Liver (tissue), 3 donors: ENCODE data around the gene DNMBP.

Source experiments
- FOXA1 ChIP-seq: IDR thresholded peaks from 2 replicates; pipeline ENCODE4 v1.6.1; 2016; ENCODE audit warnings: antibody characterized with exemption
- GABPA ChIP-seq, 2 donors: IDR thresholded peaks in 1 of 2; conservative IDR thresholded peaks in 1 of 2; 2 replicates each; pipeline ENCODE4 v1.6.1; 2016; ENCODE audit warnings: antibody characterized with exemption in 2 of 2, mild to moderate bottlenecking in 1 of 2, moderate library complexity in 1 of 2
- HNF4A ChIP-seq, 2 donors: conservative IDR thresholded peaks; 2 replicates each; pipeline ENCODE4 v1.6.1; 2016; ENCODE audit warnings: antibody characterized with exemption in 2 of 2, mild to moderate bottlenecking in 2 of 2
- HNF4G ChIP-seq: IDR thresholded peaks from 2 replicates; pipeline ENCODE4 v1.6.1; 2016; ENCODE audit warnings: antibody characterized with exemption
- JUND ChIP-seq, 2 donors: IDR thresholded peaks; 2 replicates each; pipeline ENCODE4 v1.6.1; 2016; ENCODE audit warnings: antibody characterized with exemption in 2 of 2
- MAX ChIP-seq: IDR thresholded peaks from 2 replicates; pipeline ENCODE4 v1.6.1; 2016; ENCODE audit warnings: antibody characterized with exemption
- RAD21 ChIP-seq, 2 donors: IDR thresholded peaks; 2 replicates each; pipeline ENCODE4 v1.6.1; 2016; ENCODE audit warnings: antibody characterized with exemption in 2 of 2, mild to moderate bottlenecking in 2 of 2
- RXRA ChIP-seq, 2 donors: IDR thresholded peaks; 2 replicates each; pipeline ENCODE4 v1.6.1; 2017 to 2018; ENCODE audit warnings: antibody characterized with exemption in 2 of 2, mild to moderate bottlenecking in 1 of 2
- SP1 ChIP-seq: IDR thresholded peaks from 2 replicates; pipeline ENCODE4 v1.6.1; 2018; ENCODE audit warnings: antibody characterized with exemption, mild to moderate bottlenecking
- TAF1 ChIP-seq: conservative IDR thresholded peaks from 2 replicates; pipeline ENCODE4 v1.6.1; 2016; ENCODE audit warnings: antibody characterized with exemption, mild to moderate bottlenecking
- YY1 ChIP-seq: IDR thresholded peaks from 2 replicates; pipeline ENCODE4 v1.6.1; 2016; ENCODE audit warnings: antibody characterized with exemption, mild to moderate bottlenecking
- TF ChIP-seq, protein P1 (sequence below): fragments of 150-350 bp; IDR thresholded peaks from 2 replicates; pipeline ENCODE4 v1.5.1; 2017; ENCODE audit warnings: improper control_type of control experiment, low read depth, low read length; ENCODE audit not compliant: missing input control
- TF ChIP-seq, protein P2 (sequence below): IDR thresholded peaks from 2 replicates; pipeline ENCODE4 v1.6.1; 2016; ENCODE audit warnings: antibody characterized with exemption, mild to moderate bottlenecking
- TF ChIP-seq, protein P3 (sequence below): IDR thresholded peaks from 2 replicates; pipeline ENCODE4 v1.6.1; 2016; ENCODE audit warnings: antibody characterized with exemption
- donor health status: healthy.
- donor health status: healthy.

DNA sequence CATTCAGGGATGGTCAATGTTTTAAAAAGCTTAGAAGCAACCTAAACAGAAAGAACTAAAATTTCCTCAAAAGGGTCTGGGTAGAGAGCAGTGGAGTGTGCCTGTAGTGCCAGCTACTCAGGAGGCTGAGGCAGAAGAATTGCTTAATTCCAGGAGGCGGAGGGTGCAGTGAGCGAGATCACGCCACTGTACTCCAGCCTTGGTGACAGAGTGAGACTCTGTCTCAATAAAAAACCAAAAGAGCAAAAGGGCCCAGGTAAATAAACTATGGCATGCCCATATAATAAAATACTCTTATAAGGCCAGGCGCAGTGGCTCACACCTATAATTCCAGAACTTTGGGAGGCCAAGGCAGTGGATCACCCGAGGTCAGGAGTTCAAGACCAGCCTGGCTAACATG is 93.0 kb downstream of the DNMBP start:
- no peak for TF ChIP-seq GABPA (IDR thresholded peaks at IDR 0.05 in 1 of 2, conservative IDR thresholded peaks at IDR 0.05 in 1 of 2)
- TF ChIP-seq, protein P1, sequence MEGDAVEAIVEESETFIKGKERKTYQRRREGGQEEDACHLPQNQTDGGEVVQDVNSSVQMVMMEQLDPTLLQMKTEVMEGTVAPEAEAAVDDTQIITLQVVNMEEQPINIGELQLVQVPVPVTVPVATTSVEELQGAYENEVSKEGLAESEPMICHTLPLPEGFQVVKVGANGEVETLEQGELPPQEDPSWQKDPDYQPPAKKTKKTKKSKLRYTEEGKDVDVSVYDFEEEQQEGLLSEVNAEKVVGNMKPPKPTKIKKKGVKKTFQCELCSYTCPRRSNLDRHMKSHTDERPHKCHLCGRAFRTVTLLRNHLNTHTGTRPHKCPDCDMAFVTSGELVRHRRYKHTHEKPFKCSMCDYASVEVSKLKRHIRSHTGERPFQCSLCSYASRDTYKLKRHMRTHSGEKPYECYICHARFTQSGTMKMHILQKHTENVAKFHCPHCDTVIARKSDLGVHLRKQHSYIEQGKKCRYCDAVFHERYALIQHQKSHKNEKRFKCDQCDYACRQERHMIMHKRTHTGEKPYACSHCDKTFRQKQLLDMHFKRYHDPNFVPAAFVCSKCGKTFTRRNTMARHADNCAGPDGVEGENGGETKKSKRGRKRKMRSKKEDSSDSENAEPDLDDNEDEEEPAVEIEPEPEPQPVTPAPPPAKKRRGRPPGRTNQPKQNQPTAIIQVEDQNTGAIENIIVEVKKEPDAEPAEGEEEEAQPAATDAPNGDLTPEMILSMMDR, result no peak
- TF ChIP-seq TAF1, result no peak
- TF ChIP-seq, protein P2, sequence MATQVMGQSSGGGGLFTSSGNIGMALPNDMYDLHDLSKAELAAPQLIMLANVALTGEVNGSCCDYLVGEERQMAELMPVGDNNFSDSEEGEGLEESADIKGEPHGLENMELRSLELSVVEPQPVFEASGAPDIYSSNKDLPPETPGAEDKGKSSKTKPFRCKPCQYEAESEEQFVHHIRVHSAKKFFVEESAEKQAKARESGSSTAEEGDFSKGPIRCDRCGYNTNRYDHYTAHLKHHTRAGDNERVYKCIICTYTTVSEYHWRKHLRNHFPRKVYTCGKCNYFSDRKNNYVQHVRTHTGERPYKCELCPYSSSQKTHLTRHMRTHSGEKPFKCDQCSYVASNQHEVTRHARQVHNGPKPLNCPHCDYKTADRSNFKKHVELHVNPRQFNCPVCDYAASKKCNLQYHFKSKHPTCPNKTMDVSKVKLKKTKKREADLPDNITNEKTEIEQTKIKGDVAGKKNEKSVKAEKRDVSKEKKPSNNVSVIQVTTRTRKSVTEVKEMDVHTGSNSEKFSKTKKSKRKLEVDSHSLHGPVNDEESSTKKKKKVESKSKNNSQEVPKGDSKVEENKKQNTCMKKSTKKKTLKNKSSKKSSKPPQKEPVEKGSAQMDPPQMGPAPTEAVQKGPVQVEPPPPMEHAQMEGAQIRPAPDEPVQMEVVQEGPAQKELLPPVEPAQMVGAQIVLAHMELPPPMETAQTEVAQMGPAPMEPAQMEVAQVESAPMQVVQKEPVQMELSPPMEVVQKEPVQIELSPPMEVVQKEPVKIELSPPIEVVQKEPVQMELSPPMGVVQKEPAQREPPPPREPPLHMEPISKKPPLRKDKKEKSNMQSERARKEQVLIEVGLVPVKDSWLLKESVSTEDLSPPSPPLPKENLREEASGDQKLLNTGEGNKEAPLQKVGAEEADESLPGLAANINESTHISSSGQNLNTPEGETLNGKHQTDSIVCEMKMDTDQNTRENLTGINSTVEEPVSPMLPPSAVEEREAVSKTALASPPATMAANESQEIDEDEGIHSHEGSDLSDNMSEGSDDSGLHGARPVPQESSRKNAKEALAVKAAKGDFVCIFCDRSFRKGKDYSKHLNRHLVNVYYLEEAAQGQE, result no peak
- TF ChIP-seq JUND (IDR thresholded peaks at IDR 0.05), result no peak
- TF ChIP-seq HNF4A (conservative IDR thresholded peaks at IDR 0.05), result no peak
- TF ChIP-seq RXRA (IDR thresholded peaks at IDR 0.05), result no peak
- TF ChIP-seq SP1, result no peak
- no peak for TF ChIP-seq YY1
- no peak for TF ChIP-seq RAD21 (IDR thresholded peaks at IDR 0.05)
- no peak for TF ChIP-seq FOXA1
- no peak for TF ChIP-seq MAX
- TF ChIP-seq, protein P3, sequence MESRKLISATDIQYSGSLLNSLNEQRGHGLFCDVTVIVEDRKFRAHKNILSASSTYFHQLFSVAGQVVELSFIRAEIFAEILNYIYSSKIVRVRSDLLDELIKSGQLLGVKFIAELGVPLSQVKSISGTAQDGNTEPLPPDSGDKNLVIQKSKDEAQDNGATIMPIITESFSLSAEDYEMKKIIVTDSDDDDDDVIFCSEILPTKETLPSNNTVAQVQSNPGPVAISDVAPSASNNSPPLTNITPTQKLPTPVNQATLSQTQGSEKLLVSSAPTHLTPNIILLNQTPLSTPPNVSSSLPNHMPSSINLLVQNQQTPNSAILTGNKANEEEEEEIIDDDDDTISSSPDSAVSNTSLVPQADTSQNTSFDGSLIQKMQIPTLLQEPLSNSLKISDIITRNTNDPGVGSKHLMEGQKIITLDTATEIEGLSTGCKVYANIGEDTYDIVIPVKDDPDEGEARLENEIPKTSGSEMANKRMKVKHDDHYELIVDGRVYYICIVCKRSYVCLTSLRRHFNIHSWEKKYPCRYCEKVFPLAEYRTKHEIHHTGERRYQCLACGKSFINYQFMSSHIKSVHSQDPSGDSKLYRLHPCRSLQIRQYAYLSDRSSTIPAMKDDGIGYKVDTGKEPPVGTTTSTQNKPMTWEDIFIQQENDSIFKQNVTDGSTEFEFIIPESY, result no peak
- no peak for TF ChIP-seq HNF4G
